Calu3 (cell line): ENCODE measurements around the gene UTP11. TPM values are rescaled to one million over a fixed set of nuclear protein-coding genes. Genes with fewer than 3 reads are reported as not detected.
A peak's percentile ranks its signal among the peaks of the same experiment; 100 is the strongest.
"Not testable (repeated sequence)": the region's sequence is repeated elsewhere in the genome, so short reads cannot be mapped to it uniquely, and the experiment has no call there.

Experiments
- Bru-seq: library from RNA; stranded (reverse); fragments of 400-500 nt; gene quantifications from one replicate; lab custom pipeline; 2021; lab: Mats Ljungman, UMichigan
- BruChase-seq, 2 experiments: library from RNA; stranded (reverse); fragments of 400-500 nt; gene quantifications; one replicate each; lab custom pipeline; 2021; lab: Mats Ljungman, UMichigan
- BruUV-seq: library from RNA; stranded (reverse); fragments of 400-500 nt; replicated peaks from 2 replicates; lab custom pipeline; 2021; lab: Mats Ljungman, UMichigan
- CTCF ChIA-PET: fragments of 300-600 bp; sonication (Branson Sonifier 250); formaldehyde crosslinking; loops from one replicate; lab custom pipeline; 2022; ENCODE audit warnings: antibody characterized with exemption; lab: Charles Lee
- DNase-seq: peaks from one replicate; pipeline ENCODE4 v3.0.0; 2022
- H3K27ac Mint-ChIP-seq: one replicate; pipeline ENCODE4 v1.8.0; 2022; ENCODE audit warnings: mixed read lengths; ENCODE audit not compliant: unreplicated experiment
- H3K27me3 Mint-ChIP-seq: one replicate; pipeline ENCODE4 v1.8.0; 2022; ENCODE audit warnings: mixed read lengths; ENCODE audit not compliant: unreplicated experiment
- H3K36me3 Mint-ChIP-seq: one replicate; pipeline ENCODE4 v1.8.0; 2022; ENCODE audit warnings: mild to moderate bottlenecking, moderate library complexity, mixed read lengths; ENCODE audit not compliant: insufficient read depth, unreplicated experiment
- H3K4me1 Mint-ChIP-seq: one replicate; pipeline ENCODE4 v1.8.0; 2022; ENCODE audit warnings: mild to moderate bottlenecking, low read depth, mixed read lengths; ENCODE audit not compliant: unreplicated experiment
- H3K4me3 Mint-ChIP-seq: one replicate; pipeline ENCODE4 v1.8.0; 2022; ENCODE audit warnings: mild to moderate bottlenecking, low read depth, moderate library complexity, mixed read lengths; ENCODE audit not compliant: unreplicated experiment
- H3K9me3 Mint-ChIP-seq: one replicate; pipeline ENCODE4 v1.8.0; 2022; ENCODE audit warnings: low read depth, mixed read lengths; ENCODE audit not compliant: unreplicated experiment
- CTCF ChIP-seq: fragments of 200-600 bp; IDR thresholded peaks from one replicate; pipeline ENCODE4 v1.8.0; 2022; ENCODE audit warnings: antibody characterized with exemption; ENCODE audit not compliant: unreplicated experiment
- intact Hi-C: fragments of 100-400 bp; cut with micrococcal nuclease; formaldehyde crosslinking; loops from one replicate; pipeline ENCODE4 v1.10.0; 2022; ENCODE audit not compliant: unreplicated experiment
- long read RNA-seq: library from polyadenylated mRNA; stranded (forward); transcript quantifications from one replicate; pipeline ENCODE4 v2.0.0, GENCODE V29; 2022
- total RNA-seq: library from RNA; stranded (reverse); gene quantifications from 2 replicates; pipeline ENCODE4 v1.2.3, GENCODE V29; 2022

The UTP11 gene
- 38.5 and 43.0 TPM in 2 replicates for total RNA-seq
- percentile 89 among the genes with signal in this experiment for Bru-seq, nascent RNA
- percentile 93 among the genes with signal in this experiment for BruChase-seq, experiment 1, labeled RNA remaining after a 6-hour chase
- percentile 92 among the genes with signal in this experiment for BruChase-seq, experiment 2, labeled RNA remaining after a 2-hour chase
- long read RNA-seq, transcript UTP11-201 (8 exons, 2,019 nt): major isoform, 122 of 129 reads
- long read RNA-seq, partial matches to known transcripts: 2 of 129 reads
- long read RNA-seq, other reads (novel, unspliced or antisense): 5 of 129 reads

- no peak for TF ChIP-seq CTCF
- peak within 1 kb of the TSS; percentile 95 for H3K27ac Mint-ChIP-seq
- peaks cover 28% of the 10 kb centered on the region for H3K36me3 Mint-ChIP-seq
- intact Hi-C loops: loop anchor here (10.0 kb wide), 1 partner anchor 1382 kb away; no protein-coding TSS in a partner anchor
- DNase-seq: peak; percentile 91
- H3K4me1 Mint-ChIP-seq: peaks cover 15% of the 10 kb centered on the region
- no peaks in the 10 kb centered on the region for H3K9me3 Mint-ChIP-seq
- H3K27me3 Mint-ChIP-seq: no peaks in the 10 kb centered on the region
- CTCF ChIA-PET: interaction anchor here (0.7 to 0.9 kb wide), 2 partner anchors 12 to 18 kb away, joined by 3 to 4 read pairs; no protein-coding TSS in a partner anchor
- peak within 1 kb of the TSS; percentile 100 for H3K4me3 Mint-ChIP-seq
- no TSS peak for BruUV-seq
These were observed at the start of gene UTP11 for GRCh38 chr1:38012363-38013226. UTP11 (plus strand) TSS chr1:38012734; CDS start chr1:38012803, 69 bp downstream.

- H3K36me3 Mint-ChIP-seq: peaks cover 56% of the 10 kb centered on the region
- H3K4me1 Mint-ChIP-seq, DNase-seq, BruUV-seq, H3K9me3 Mint-ChIP-seq, CTCF ChIA-PET, intact Hi-C loops, H3K27me3 Mint-ChIP-seq, H3K4me3 Mint-ChIP-seq, H3K27ac Mint-ChIP-seq: not testable (repeated sequence)
These were observed 48.4 kb upstream of the UTP11 start for GRCh38 chr1:37964106-37964505.

GRCh38 chr1:37965301-37965700, 47.2 kb upstream of the UTP11 start:
- Mint-ChIP-seq H3K27me3 (no peaks in the 10 kb centered on the region), H3K27ac (no peak overlapping the region), H3K4me3 (no peak overlapping the region), H3K4me1 (no peaks in the 10 kb centered on the region), H3K9me3 (no peaks in the 10 kb centered on the region), H3K36me3 (peaks cover 45% of the 10 kb centered on the region)
- CTCF ChIA-PET: no interaction called here
- DNase-seq: no peak
- BruUV-seq: no TSS peak
- intact Hi-C loops: no loop called here
- no peak for TF ChIP-seq CTCF

- H3K36me3 Mint-ChIP-seq: peaks cover 55% of the 10 kb centered on the region
- H3K9me3 Mint-ChIP-seq, H3K27me3 Mint-ChIP-seq, H3K4me3 Mint-ChIP-seq, H3K27ac Mint-ChIP-seq, BruUV-seq, CTCF ChIA-PET, H3K4me1 Mint-ChIP-seq, DNase-seq, intact Hi-C loops: not testable (repeated sequence)
These were observed 38.9 kb upstream of the UTP11 start for GRCh38 chr1:37973684-37974083.

- Mint-ChIP-seq H3K4me1 (no peaks in the 10 kb centered on the region), H3K36me3 (peaks cover 55% of the 10 kb centered on the region), H3K27ac (no peak overlapping the region), H3K4me3 (no peak overlapping the region), H3K9me3 (no peaks in the 10 kb centered on the region), H3K27me3 (no peaks in the 10 kb centered on the region)
- intact Hi-C loops: no loop called here
- TF ChIP-seq CTCF: no peak
- no TSS peak for BruUV-seq
- CTCF ChIA-PET: no interaction called here
- DNase-seq: no peak
These were observed 38.0 kb upstream of the UTP11 start for GRCh38 chr1:37974567-37974966.
